Fibroblast of skin of left quadriceps (primary cell): ENCODE results near the gene EIF4A2.
"Not testable (repeated sequence)": the region's sequence is repeated elsewhere in the genome, so short reads cannot be mapped to it uniquely, and the experiment has no call there.

Experiments used
- DNase-seq, 2 experiments: peaks; one replicate each; pipeline ENCODE4 v3.0.0-alpha.2; 2013; ENCODE audit warnings: low read depth in 2 of 2

Gene EIF4A2

GRCh38 chr3:186818956-186819355 lies 35.6 kb downstream of the EIF4A2 start:
- DNase-seq = no peak

GRCh38 chr3:186821429-186822387 lies 38.3 kb downstream of the EIF4A2 start:
- DNase-seq = peak; percentile 59 to 63

GRCh38 chr3:186822388-186822759 lies 39.0 kb downstream of the EIF4A2 start:
- DNase-seq = not testable (repeated sequence)

- no peak for DNase-seq
Observed at GRCh38 chr3:186823386-186823785, 40.0 kb downstream of the EIF4A2 start.

- no peak for DNase-seq
Observed at GRCh38 chr3:186824430-186825139, 41.2 kb downstream of the EIF4A2 start.

GRCh38 chr3:186825294-186825821 lies 42.0 kb downstream of the EIF4A2 start:
- peak in 1 of 2 experiments; percentile 34 for DNase-seq

GRCh38 chr3:186825872-186826409 lies 42.6 kb downstream of the EIF4A2 start:
- DNase-seq = no peak

GRCh38 chr3:186826410-186826975 lies 43.1 kb downstream of the EIF4A2 start:
- no peak for DNase-seq

- peak; percentile 65 for DNase-seq
Observed at GRCh38 chr3:186826976-186827857, 43.8 kb downstream of the EIF4A2 start.

GRCh38 chr3:186828340-186828739 lies 45.0 kb downstream of the EIF4A2 start:
- DNase-seq = no peak

GRCh38 chr3:186831798-186832197 lies 48.4 kb downstream of the EIF4A2 start:
- no peak for DNase-seq

GRCh38 chr3:186832276-186832675 lies 48.9 kb downstream of the EIF4A2 start:
- no peak for DNase-seq
